Fibroblast of the aortic adventitia (primary cell): ENCODE measurements around the gene RGS7BP. TPM values are rescaled to one million over a fixed set of nuclear protein-coding genes. Genes with fewer than 3 reads are reported as not detected.

Source experiments
- DNase-seq: peaks from one replicate; pipeline ENCODE4 v3.0.0-alpha.2; 2010; ENCODE audit warnings: low read depth
- H3K4me3 ChIP-seq: 2 replicates; pipeline ENCODE4 v1.5.1; 2011; ENCODE audit warnings: low read depth, mild to moderate bottlenecking, control low read depth, low read length, moderate library complexity
- small RNA-seq: library from RNA; depleted of rRNA; stranded (forward); fragments of <200 nt; gene quantifications from one replicate; pipeline ENCODE3, GENCODE V24; 2012
- total RNA-seq: library from RNA; depleted of rRNA; stranded (reverse); fragments of >200 nt; gene quantifications from 2 replicates; pipeline ENCODE4 v1.2.3, GENCODE V29; 2012; ENCODE audit warnings: low replicate concordance
- TF ChIP-seq, protein P1 (sequence below): IDR thresholded peaks from 2 replicates; pipeline ENCODE4 v1.5.1; 2011; ENCODE audit warnings: mild to moderate bottlenecking, low read length, control low read depth, inconsistent platforms; ENCODE audit not compliant: insufficient read depth

RGS7BP gene
- total RNA-seq, 1 donor: 0.72 TPM

DNA sequence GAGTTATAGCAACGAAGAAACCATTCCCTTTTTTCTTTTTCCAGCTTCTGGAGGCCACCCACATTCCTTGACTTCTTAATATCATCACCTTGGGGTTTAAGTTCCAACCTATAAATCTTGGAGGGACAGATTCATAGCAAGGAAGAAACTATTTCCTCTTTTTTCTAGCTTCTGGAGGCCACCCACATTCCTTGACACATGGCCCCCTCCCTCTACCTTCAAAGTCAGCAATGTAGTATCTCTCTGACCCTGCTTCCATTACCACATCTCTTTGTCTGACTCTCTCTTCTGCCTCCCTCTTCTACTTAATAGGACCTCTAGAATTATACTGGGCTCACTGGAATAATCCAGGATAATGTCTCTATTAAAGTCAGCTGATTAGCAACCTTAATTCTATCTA is 149.8 kb downstream of the RGS7BP start:
- TF ChIP-seq, protein P1, sequence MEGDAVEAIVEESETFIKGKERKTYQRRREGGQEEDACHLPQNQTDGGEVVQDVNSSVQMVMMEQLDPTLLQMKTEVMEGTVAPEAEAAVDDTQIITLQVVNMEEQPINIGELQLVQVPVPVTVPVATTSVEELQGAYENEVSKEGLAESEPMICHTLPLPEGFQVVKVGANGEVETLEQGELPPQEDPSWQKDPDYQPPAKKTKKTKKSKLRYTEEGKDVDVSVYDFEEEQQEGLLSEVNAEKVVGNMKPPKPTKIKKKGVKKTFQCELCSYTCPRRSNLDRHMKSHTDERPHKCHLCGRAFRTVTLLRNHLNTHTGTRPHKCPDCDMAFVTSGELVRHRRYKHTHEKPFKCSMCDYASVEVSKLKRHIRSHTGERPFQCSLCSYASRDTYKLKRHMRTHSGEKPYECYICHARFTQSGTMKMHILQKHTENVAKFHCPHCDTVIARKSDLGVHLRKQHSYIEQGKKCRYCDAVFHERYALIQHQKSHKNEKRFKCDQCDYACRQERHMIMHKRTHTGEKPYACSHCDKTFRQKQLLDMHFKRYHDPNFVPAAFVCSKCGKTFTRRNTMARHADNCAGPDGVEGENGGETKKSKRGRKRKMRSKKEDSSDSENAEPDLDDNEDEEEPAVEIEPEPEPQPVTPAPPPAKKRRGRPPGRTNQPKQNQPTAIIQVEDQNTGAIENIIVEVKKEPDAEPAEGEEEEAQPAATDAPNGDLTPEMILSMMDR: no peak
- no peak overlapping the region for H3K4me3 ChIP-seq
- no peak for DNase-seq

DNA sequence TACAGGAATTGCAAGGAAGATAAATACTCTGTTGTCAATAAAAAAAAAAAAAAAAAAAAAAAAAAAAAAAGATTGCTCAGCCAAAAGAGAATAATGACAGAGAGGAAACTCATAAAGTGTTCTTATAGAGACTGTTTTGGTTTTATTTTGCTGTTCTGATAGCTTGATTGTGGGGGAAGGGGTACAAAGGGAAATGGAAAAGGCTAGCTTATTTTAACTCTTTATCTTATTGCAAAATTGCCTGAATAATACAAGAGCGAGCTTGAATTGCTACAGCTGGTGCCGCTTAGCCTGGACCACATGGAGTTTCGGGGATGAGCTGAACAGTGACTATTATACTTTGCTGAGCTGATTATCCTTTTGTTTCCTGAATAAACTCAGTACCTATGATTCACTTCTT is 153.5 kb downstream of the RGS7BP start:
- TF ChIP-seq, protein P1: no peak
- no peak overlapping the region for H3K4me3 ChIP-seq
- DNase-seq: no peak

Small RNAs within 50 kb of the gene (small RNA-seq; reads per million reads assigned to genes)
- gene RN7SL169P (not detected), gene RNU6-294P (not detected)

Other genes with a start within 250 kb of the RGS7BP start
- not detected in 2 replicates for gene SHISAL2B, start 184.5 kb downstream of the RGS7BP start, total RNA-seq